C4-2B (cell line): Measurements from ENCODE around the gene SNAPC2.

ENCODE experiments used
- H3K27ac ChIP-seq: fragments of 450-650 bp; 2 replicates; pipeline ENCODE4 v1.5.1; 2017
- CTCF ChIP-seq: fragments of 450-650 bp; conservative IDR thresholded peaks from 2 replicates; pipeline ENCODE4 v1.5.1; 2017; ENCODE audit warnings: mild to moderate bottlenecking
- ZFX ChIP-seq: fragments of 450-650 bp; IDR thresholded peaks from 2 replicates; pipeline ENCODE4 v1.6.1; 2017

Gene SNAPC2

GRCh38 chr19:7874076-7874896, 45.9 kb upstream of the SNAPC2 start, which contains the start of gene PRR36:
Gene PRR36 (minus strand): TSS chr19:7874390. CDS start chr19:7873689, 701 bp downstream.
- H3K27ac ChIP-seq: peak within 1 kb of the TSS; percentile 48
- TF ChIP-seq ZFX (no peak), CTCF (no peak)

GRCh38 chr19:7874897-7875273, 45.3 kb upstream of the SNAPC2 start:
- peak overlapping the region; percentile 48 for H3K27ac ChIP-seq

GRCh38 chr19:7877249-7877836, 42.8 kb upstream of the SNAPC2 start:
- no peak for TF ChIP-seq CTCF
- no peak overlapping the region for H3K27ac ChIP-seq

More at GRCh38 chr19:7874897-7875273, 45.3 kb upstream of the SNAPC2 start:
- TF ChIP-seq CTCF (no peak), ZFX (no peak)

- no peak for TF ChIP-seq ZFX
- TF ChIP-seq CTCF: no peak
- H3K27ac ChIP-seq: no peak overlapping the region
Measured at GRCh38 chr19:7879111-7879807, 40.9 kb upstream of the SNAPC2 start.

- no peak overlapping the region for H3K27ac ChIP-seq
- TF ChIP-seq ZFX (no peak), CTCF (no peak)
Measured at GRCh38 chr19:7879836-7880235, 40.3 kb upstream of the SNAPC2 start.

- H3K27ac ChIP-seq: no peak overlapping the region
- TF ChIP-seq ZFX (no peak), CTCF (no peak)
Measured at GRCh38 chr19:7881910-7882309, 38.2 kb upstream of the SNAPC2 start.

GRCh38 chr19:7883105-7883504, 37.0 kb upstream of the SNAPC2 start:
- H3K27ac ChIP-seq: no peak overlapping the region
- TF ChIP-seq ZFX (no peak), CTCF (no peak)
